RPMI7951 (cell line): ENCODE measurements around the gene DOCK2. TPM values are rescaled to one million over a fixed set of nuclear protein-coding genes. Genes with fewer than 3 reads are reported as not detected.

Experiments
- DNase-seq: peaks from one replicate; pipeline ENCODE4 v3.0.0-alpha.2; 2012; ENCODE audit warnings: low read depth
- total RNA-seq: library from RNA; depleted of rRNA; stranded (reverse); fragments of >200 nt; shearing (Covaris generic); gene quantifications from 2 replicates; pipeline ENCODE4 v1.2.3, GENCODE V29; 2014

DOCK2 gene
- total RNA-seq, 1 experiment from 2014 or later = 12.5 TPM

GRCh38 chr5:169905017-169905416 is 267.9 kb downstream of the DOCK2 start:
- DNase-seq = no peak

- no peak for DNase-seq
Observed at GRCh38 chr5:169906745-169907649, 269.9 kb downstream of the DOCK2 start.

GRCh38 chr5:169908864-169909263 is 271.8 kb downstream of the DOCK2 start:
- DNase-seq = no peak

GRCh38 chr5:169909945-169910344 is 272.9 kb downstream of the DOCK2 start:
- DNase-seq = peak; percentile 12

- no peak for DNase-seq
Observed at GRCh38 chr5:169910393-169910792, 273.3 kb downstream of the DOCK2 start.

- no peak for DNase-seq
Observed at GRCh38 chr5:169911448-169912212, 274.6 kb downstream of the DOCK2 start.

GRCh38 chr5:169913479-169913878 is 276.4 kb downstream of the DOCK2 start:
- DNase-seq = no peak

- peak; percentile 71 for DNase-seq
Observed at GRCh38 chr5:169914766-169915165, 277.7 kb downstream of the DOCK2 start.

GRCh38 chr5:169917500-169917899 is 280.4 kb downstream of the DOCK2 start:
- no peak for DNase-seq

- no peak for DNase-seq
Observed at GRCh38 chr5:169918228-169918627, 281.2 kb downstream of the DOCK2 start.

- no peak for DNase-seq
Observed at GRCh38 chr5:169920474-169920873, 283.4 kb downstream of the DOCK2 start.

- no peak for DNase-seq
Observed at GRCh38 chr5:169921384-169921783, 284.3 kb downstream of the DOCK2 start.

- no peak for DNase-seq
Observed at GRCh38 chr5:169921949-169922348, 284.9 kb downstream of the DOCK2 start.

- no peak for DNase-seq
Observed at GRCh38 chr5:169922474-169922873, 285.4 kb downstream of the DOCK2 start.

- no peak for DNase-seq
Observed at GRCh38 chr5:169923988-169924387, 286.9 kb downstream of the DOCK2 start.

GRCh38 chr5:169933127-169933526 is 296.1 kb downstream of the DOCK2 start:
- DNase-seq = no peak

- DNase-seq = no peak
Observed at GRCh38 chr5:169933616-169934015, 296.5 kb downstream of the DOCK2 start.

GRCh38 chr5:169934990-169935389 is 297.9 kb downstream of the DOCK2 start:
- DNase-seq = peak; percentile 24

GRCh38 chr5:169935762-169936161 is 298.7 kb downstream of the DOCK2 start:
- DNase-seq = no peak

- no peak for DNase-seq
Observed at GRCh38 chr5:169938439-169938838, 301.4 kb downstream of the DOCK2 start.

GRCh38 chr5:169939731-169940130 is 302.7 kb downstream of the DOCK2 start:
- DNase-seq = no peak

GRCh38 chr5:169941542-169941941 is 304.5 kb downstream of the DOCK2 start:
- DNase-seq = no peak

- DNase-seq = no peak
Observed at GRCh38 chr5:169942181-169942580, 305.1 kb downstream of the DOCK2 start.
